Measurements from ENCODE around the gene RAB10.
"Not testable (repeated sequence)": the region's sequence is repeated elsewhere in the genome, so short reads cannot be mapped to it uniquely, and the experiment has no call there.

RAB10 gene

DNA sequence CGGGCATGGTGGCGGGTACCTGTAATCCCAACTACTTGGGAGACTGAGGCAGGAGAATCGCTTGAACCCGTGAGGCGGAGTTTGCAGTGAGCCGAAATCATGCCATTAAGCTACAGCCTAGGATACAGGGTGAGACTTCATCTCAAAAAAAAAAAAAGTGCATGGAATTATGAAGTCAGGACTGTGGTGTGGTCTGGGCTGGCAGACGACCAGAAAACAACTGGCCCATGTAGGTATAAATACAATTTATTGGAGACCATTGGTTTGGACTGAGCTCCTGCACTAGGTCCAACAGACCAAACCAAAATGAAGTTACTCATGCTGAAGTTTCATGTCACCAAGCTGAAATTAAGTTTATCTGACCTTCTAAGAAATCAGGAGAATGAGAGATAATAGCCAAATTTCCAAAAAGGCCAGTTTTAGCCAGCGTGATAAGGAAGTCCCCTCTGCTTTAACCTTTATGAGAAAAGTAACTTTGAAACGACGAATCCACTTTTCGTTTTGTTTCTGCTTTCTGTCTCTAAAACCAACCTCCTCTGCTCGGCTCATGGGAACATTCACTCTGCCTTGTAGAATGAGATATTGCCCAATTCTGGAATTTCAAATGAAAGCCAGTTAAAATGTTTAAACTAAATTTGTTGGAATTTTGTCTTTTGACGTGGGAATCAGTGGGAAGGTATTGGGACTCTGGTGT, 17.7 kb upstream of the RAB10 start:
- no peak for DNase-seq (ENCODE audit: low read depth in 4 of 4, low spot score in 1 of 4)

GRCh38 chr2:26016706-26017045, 17.2 kb upstream of the RAB10 start:
- not testable (repeated sequence) for DNase-seq (ENCODE audit: low read depth in 4 of 4, low spot score in 1 of 4)

DNA sequence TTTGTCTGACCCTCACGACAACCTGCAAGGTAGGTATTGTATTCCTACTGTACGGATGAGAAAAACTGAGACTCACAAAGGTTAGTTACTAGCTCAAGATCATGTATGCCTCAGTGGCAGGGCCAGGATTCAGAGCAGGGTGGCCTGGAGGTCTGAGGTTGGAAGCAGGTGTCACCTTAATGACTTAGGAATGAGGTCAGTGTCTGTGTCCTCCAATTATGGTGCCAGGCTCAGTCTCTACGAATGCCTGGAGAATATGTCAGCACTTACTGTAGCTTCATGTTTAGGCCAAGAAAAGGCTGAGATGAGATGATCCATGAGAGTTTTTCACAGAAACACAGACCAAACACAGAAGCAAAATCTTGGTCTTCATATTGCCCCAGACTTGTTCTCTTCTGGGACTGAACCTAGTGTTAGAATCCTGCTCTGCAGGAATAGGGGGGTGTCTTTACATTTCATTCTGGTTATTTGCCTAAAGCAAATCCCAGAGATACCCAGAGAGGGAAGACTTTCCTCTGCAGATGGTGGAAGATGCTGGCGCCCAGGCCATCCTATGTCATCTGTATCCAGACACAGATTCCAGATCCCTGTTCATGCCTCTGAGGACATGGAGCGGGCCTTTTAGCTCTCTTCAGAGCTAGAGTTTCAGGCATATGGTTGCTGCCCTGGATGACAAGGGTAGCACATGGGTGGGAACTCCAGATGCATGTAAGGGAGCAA, 16.3 kb upstream of the RAB10 start:
- no peak for DNase-seq (ENCODE audit: low read depth in 4 of 4, low spot score in 1 of 4)

DNA sequence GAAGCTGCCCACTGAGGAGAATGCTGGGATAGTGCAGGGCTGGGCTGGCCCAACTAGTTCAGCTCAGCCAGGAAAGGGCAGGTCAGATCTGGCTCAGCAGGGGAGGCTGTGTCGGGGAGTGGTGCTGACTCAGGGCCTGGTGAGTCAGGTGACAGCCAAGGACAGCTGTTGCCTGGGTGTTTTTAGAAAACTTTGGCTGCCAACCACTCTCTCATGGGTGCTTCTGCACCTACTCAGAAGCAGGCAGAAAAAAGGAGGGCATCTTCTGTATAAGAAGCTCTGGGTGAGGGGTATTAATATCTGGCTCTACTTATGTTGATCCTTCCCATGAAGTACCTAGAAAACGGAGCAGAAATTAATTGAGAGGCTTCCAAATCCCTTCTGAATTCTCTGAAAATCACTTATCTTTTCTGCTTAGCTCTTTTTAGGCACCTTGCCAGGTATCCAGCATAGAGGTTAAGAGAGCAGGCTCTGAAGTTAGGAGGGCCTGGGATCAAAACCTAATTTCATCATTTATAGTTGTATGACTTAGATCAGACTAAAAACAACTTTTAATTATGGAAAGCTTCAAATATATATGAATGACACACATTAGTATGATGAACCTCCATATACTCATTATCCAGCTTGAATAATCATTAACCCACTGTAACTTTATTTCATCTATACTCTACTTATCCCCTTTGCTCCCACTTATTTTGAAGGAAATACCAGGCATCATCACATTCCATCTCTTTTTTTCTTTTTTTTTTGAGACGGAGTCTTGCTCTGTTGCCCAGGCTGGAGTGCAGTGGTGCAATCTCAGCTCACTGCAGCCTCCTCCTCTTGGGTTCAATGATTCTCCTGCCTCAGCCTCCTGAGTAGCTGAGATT, 15.5 kb upstream of the RAB10 start:
- peak in 2 of 4 experiments; percentile 10 to 21 for DNase-seq (ENCODE audit: low read depth in 4 of 4, low spot score in 1 of 4)

DNA sequence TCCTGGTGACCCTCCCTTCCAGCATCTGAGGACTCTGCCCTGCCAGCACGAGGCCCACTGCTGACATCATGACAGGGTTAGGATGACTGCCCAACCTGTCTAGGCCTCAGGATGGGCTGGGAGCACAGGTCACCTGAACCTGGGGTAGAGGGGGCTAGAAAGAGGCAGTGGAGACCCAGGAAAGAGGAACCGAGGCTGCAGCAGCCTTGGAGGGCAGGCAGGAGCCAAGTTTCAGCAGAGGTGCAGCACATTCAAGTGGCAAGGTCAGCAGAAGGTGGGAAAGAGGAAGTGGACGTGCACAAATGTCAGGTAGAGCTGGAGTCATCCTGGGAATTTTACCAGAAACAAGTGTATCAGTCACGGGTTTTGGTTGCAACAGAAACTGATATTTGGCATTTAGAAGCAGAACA, 13.6 kb upstream of the RAB10 start:
- DNase-seq (ENCODE audit: low read depth in 4 of 4, low spot score in 1 of 4): no peak

DNA sequence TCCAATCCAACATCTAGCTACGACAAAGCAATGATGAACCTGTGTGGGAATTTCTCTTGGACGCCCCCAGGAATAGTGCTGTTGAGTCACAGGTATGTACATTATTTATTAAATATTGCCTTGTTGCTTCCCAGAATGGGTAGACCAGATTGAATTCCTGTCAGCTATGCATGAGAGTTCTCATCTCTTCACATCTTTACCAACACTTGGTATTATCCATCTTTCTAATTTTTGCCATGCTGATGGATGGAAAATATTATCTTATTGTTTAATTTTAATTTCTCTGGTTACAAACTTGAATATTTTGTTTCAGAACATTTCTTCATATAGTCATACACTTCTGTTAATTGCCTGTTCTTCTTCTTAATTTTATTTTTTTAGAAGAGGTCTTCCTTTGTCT, 9.6 kb upstream of the RAB10 start:
- no peak for DNase-seq (ENCODE audit: low read depth in 4 of 4, low spot score in 1 of 4)

- DNase-seq (ENCODE audit: low read depth in 4 of 4, low spot score in 1 of 4): no peak
Observed at GRCh38 chr2:26025509-26025908, 8.4 kb upstream of the RAB10 start.

- DNase-seq (ENCODE audit: low read depth in 4 of 4, low spot score in 1 of 4): not testable (repeated sequence)
Observed at GRCh38 chr2:26028083-26028482, 5.8 kb upstream of the RAB10 start.

GRCh38 chr2:26032586-26033269, 1.2 kb upstream of the RAB10 start:
- DNase-seq (ENCODE audit: low read depth in 4 of 4, low spot score in 1 of 4): not testable (repeated sequence)

GRCh38 chr2:26033270-26033817, 540 bp upstream of the RAB10 start:
- peak in 1 of 4 experiments; percentile 42 for DNase-seq (ENCODE audit: low read depth in 4 of 4, low spot score in 1 of 4)

DNA sequence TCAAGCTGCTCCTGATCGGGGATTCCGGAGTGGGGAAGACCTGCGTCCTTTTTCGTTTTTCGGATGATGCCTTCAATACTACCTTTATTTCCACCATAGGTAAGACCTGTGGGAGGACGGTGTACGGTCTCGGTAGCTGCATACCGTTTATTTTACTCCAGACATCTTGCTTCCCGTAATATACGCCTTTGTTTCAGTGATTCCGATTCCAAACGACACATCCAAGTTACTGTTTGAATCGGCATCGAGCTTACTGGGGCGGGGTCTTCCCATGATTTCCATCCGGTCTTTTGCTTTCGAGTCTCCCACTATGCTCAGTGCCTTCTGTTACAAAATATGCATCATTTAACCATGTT, 731 bp downstream of the RAB10 start:
- DNase-seq (ENCODE audit: low read depth in 4 of 4, low spot score in 1 of 4): no peak

DNA sequence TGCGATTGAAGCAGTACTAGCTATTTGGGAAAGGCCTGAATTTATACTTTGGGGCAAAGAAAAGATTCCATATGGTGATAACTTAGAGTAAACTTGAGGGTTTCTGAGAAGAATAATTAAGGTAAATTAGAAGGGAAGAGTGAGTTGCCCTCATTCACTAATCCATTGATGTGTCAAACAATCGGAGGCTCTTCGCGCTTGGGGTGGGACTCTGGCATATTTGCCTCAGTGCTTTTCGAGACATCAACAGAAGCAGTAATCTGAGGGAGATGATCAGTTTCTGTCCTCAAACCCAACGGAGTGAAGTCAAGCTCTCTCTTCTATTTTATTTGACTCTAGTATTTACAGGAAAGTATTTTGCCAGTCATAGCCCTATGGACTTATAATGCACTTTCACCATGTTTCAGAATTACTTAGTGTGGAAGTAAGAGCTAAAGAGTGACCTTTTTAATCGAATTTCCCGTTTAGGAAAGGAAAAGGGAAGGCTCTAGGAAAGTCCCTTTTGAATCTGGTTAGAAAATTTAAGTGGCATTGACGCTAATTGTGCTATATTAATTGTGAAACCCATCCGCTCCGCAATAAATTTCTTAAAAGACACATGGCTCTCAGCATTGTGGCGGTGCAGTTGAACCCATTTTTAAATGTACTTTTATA, 1.3 kb downstream of the RAB10 start:
- DNase-seq (ENCODE audit: low read depth in 4 of 4, low spot score in 1 of 4): no peak

GRCh38 chr2:26039603-26040323, 5.9 kb downstream of the RAB10 start:
- DNase-seq (ENCODE audit: low read depth in 4 of 4, low spot score in 1 of 4): no peak

- no peak for DNase-seq (ENCODE audit: low read depth in 4 of 4, low spot score in 1 of 4)
Observed at GRCh38 chr2:26043109-26043508, 9.2 kb downstream of the RAB10 start.

DNA sequence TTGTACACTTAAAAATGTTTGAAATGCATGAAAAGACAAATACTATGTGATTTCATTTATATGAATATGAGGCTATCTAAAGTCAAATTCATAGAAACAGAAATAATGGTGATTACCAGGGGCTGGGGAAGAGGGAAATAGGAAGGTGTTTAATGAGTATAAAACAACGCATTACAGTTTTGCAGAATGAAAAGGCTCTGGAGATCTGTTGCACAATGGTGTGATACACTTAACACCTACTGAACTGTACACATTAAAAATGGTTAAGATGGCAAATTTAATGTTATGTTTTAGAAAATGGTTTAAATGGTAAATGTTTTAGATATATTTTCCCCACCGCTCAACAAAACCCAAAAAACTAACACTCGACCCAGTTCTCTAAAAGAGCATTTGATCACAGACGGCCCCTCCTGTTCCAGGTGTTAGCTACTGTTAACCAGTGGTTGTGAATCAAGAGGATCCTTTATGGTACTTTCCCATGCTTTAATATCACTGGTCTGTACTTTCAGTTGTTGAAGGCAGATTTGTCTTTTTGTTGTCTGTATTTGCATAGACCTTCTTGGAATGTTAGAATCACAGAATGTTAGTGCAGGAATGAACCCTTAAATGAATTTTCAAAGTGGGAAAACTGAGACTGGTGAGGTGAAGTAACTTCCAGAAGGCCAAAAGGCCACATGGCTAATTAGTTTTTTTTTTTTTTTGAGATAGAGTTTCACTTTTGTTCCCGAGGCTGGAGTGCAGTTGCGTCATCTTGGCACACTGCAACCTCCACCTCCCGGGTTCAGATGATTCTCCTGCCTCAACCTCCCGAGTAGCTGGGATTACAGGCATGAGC, 10.2 kb downstream of the RAB10 start:
- no peak for DNase-seq (ENCODE audit: low read depth in 4 of 4, low spot score in 1 of 4)

- DNase-seq (ENCODE audit: low read depth in 4 of 4, low spot score in 1 of 4): no peak
Observed at GRCh38 chr2:26048791-26049190, 14.9 kb downstream of the RAB10 start.

DNA sequence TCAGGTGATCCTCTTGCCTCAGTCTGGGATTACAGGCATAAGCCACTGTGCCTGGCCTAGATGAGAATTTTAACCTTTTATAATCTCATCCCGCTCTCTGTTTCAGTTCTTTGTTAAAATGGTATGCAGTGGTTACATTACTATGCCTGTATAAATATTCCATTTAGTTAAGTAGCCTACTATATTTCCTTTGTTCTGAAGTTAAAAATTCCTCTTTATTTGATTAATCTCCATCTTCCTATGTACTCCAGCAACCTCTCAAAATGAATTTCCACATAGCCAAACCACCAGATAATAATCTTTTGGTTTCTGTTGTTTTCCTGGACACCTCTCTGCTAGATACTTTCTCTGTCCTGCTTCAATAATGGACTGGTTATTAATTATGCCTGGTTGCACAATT, 15.8 kb downstream of the RAB10 start:
- no peak for DNase-seq (ENCODE audit: low read depth in 4 of 4, low spot score in 1 of 4)

- no peak for DNase-seq (ENCODE audit: low read depth in 4 of 4, low spot score in 1 of 4)
Observed at GRCh38 chr2:26052740-26053139, 18.9 kb downstream of the RAB10 start.
